HL-60/S4 treated with retinoic acid at 250 ng/mL for 4 days and 3 days (cell line): ENCODE results near the gene B3GALNT2.
"Not testable (repeated sequence)": the region's sequence is repeated elsewhere in the genome, so short reads cannot be mapped to it uniquely, and the experiment has no call there.

Source experiments
- in situ Hi-C: fragments of 300-500 bp; cut with MboI; formaldehyde crosslinking; loops from 2 replicates; pipeline ENCODE4 v1.7.0; 2022; ENCODE audit warnings: low sequenced_read_pairs

B3GALNT2 gene

DNA sequence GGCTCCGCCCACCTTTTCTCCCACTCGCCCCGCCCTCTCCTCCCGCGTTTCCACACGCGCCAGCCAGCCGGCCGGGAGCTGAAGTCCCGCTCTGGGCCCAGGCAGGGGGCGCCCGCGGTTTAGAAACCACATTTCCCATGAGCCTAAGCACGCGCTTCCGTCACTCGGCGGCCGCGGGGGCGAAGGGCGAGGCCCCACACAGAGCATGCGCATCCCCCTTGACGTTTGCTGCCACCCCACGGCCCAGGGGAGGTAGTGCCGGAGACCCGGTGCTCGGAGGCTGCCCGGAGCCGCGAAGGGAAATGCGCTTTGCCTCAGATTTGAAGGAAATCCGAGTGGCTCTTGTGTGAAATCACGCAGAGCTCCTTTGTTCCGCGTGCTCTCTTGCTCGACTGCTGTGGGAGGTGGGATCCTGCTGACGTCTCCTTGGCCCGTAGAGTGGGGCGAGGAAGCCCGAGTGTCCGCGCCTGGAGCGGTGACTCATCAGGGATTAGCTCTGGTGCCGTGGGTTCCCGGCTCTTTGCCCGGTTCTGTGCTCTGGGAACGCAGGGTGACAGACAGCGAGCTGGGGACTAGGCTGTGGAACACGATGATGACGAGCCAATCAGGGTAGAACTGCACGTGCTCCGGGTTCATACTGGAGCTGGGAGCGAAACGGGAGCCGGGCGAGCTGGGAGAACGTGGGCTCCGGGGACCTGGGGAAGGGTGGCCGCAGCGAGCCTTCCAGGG is 406 bp upstream of the B3GALNT2 start:
- in situ Hi-C loops = loop anchor here (25.0 kb wide), 1 partner anchor 483 kb away; no protein-coding TSS in a partner anchor

- in situ Hi-C loops = loop anchor here (25.0 kb wide), 1 partner anchor 484 kb away; no protein-coding TSS in a partner anchor
These were observed 690 bp downstream of the B3GALNT2 start for GRCh38 chr1:235503403-235504121.

DNA sequence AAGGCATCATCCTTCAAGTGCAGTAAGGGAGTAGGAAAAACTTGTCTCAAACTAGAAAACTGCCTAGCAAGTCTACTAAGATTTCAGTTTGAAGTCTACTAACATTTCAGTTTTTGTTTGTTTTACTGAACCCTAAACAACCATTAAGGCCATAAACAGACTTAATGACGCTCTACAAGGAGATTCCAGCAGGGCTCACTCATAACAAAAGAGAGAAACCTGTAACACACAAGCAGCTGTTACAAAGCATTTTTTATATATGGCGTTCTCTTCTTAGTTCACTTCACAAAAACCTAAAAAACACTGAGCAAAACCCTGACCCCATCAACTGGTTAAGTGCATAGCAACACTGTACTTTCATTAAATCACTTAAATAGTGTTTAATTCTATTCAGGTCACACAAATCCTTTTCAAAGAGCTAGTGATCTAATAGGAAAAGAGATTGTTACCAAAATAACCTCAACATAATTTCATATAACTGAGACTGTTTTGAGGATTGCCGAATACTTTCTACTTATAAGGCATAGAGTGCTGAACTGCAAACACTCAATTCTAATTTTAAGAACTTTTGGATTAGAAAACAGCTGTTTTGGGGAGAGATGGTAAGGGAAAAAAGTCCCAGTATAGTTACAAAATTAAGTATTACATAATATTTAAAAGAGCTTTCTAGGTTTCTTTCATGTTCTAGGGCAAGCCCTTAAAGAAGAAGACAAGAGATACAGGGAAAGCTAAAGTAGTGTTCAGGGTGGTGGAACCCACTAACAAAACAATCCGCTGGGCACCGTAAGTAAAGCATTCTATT is 1.4 kb downstream of the B3GALNT2 start:
- in situ Hi-C loops = loop anchor here (25.0 kb wide), 1 partner anchor 484 kb away; no protein-coding TSS in a partner anchor

DNA sequence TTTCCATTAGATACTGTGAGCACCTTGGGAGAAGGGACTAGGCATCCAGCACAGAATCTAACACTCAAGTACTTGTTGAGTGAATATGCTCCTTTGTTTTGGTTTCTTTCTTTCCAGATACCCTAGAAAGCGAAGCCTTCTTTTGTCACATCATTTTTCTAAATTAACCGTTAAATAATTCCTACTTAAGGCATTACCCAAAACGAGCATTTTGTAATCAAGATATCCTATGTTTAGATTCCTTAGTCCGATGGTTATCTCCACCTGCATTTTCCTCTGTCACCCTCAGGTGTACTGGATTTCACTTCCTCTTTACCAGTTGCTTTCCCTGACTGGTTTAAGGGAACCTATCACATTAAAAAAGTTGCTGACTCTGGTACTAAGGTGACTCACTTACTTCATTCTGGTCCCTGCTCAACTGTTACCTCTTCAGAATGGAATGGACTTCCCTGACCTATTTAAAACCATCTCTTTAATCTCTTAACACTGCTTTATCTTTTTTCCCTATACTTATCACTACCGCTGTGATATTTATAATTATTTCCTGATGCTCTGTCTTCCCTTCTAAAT is 3.2 kb downstream of the B3GALNT2 start:
- in situ Hi-C loops = loop anchor here (25.0 kb wide), 1 partner anchor 486 kb away; no protein-coding TSS in a partner anchor

DNA sequence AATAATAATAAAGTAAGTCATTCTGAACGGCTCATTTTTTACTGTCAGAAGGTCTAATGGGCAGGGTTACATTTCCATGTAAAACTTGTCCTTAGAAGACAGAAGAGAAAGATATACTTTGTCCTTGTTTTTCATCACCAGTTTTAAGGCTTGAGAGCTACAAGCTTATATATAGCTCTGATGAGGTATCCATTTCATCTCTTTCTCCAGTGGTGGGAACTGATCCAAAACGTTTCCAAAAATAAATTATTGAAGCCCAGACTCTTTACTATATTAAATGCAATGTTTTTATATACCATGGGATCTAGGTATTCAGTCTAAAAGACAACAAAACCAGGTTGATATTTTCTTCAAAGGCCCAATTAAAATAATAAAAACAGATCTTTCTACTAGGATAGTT is 8.7 kb downstream of the B3GALNT2 start:
- in situ Hi-C loops = no loop called here

DNA sequence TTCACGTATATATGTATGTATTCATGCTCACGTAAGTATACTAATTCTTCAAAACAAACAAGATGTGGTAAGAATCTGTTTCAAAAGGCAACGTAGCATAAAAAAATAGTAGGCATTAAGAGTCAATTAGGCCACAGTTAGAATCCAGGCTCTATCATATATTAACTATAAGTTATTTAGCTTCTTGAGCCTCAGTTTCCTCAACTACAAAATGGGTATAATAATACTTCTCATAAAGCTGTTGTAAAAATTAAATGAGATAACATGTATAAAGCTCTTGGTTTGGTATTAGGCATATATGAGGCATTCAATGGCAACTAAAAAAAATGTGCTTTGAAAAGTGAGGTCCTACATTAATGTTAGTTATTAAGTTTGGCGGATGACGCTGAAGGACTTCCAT is 9.2 kb downstream of the B3GALNT2 start:
- in situ Hi-C loops = no loop called here

GRCh38 chr1:235494531-235494930 is 9.7 kb downstream of the B3GALNT2 start:
- in situ Hi-C loops = no loop called here

DNA sequence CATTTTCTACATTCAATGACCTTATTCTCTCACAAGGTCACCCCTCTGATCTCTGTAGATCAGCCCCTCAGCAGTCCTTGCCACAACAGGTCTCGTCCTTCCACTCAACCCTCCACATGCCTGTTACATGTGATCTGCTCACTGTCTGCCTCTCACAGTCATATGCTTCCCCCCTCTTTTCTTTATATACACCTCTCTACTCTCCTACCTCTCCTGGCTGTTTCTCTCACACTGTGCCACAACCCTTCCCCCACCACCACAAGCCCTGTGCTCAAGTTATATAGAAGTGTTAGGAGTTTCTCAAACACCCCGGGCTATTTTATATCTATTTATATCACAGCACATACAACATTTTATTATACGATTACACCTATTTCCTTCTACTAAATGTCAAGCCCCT is 12.6 kb downstream of the B3GALNT2 start:
- in situ Hi-C loops = no loop called here

- in situ Hi-C loops = no loop called here
These were observed 17.9 kb downstream of the B3GALNT2 start for GRCh38 chr1:235486321-235486720.

GRCh38 chr1:235485558-235485957 is 18.7 kb downstream of the B3GALNT2 start:
- in situ Hi-C loops = no loop called here

DNA sequence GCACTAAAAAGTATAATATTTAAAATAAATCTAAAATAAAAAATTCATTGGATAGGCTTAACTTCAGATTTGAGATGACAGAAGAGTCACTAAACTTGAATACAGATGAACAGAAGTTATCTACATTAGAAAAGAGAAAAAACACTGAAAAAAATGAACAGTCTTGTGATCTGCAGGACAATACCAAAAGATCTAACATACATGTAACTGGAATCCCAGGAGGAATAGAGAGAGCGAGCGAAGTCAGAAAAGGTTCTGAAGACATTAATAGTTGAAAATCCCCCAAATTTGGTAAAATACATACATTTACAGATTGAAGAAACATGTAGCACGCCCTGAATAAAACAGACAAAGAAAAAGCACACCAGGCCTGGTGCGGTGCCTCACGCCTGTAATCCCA is 21.2 kb downstream of the B3GALNT2 start:
- in situ Hi-C loops = no loop called here

DNA sequence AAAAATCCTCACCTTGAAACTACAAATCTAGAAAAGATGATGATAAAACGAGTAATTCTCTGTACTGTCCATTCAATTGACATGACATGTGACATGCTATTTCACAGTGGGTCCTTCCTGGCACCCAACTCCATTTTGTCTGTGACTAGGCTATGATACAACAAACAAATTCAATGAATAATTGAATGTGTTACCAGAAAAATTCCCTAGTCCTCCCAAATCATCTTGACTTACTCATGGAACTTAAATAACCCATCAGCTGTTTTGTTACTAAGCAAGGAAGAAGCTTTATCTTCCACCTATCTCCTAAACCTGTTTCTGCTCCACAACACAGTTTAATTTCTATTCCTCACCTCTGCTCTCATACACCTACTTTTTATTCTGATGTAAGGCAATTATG is 30.4 kb downstream of the B3GALNT2 start:
- in situ Hi-C loops = no loop called here

DNA sequence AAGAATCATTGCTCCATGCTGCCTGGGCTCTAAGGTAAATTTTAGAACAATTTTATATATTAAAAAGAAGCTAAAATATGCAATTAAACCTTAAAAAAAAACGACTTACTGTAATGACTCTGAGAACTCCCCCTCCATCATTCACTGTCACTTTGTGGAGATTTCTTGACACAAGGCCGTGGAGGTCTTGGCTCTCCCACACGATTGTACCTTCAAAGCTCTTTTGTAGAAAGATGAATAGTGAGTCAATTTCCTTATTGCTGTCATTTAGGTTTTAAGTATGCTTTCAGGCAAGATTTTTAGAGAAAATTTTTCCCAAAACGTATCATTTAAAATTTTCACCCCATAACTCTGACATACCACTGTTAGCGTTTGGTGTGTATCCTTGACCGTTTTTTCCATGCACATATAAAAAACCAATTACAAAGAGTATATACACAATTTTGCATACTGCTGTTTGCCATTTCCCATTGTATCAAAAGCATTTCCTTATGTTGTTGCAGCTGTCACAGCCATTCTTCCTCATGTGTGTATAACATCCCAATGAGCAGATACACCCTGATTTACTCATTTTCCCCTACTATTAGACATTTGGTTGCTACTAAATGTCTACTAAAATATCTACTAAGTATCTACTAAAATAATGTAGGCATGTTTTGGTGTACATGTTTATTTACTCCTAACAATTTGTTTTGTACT is 33.4 kb downstream of the B3GALNT2 start:
- in situ Hi-C loops = no loop called here

GRCh38 chr1:235469897-235470296 is 34.4 kb downstream of the B3GALNT2 start:
- in situ Hi-C loops = not testable (repeated sequence)

GRCh38 chr1:235468970-235469369 is 35.3 kb downstream of the B3GALNT2 start:
- in situ Hi-C loops = no loop called here

- in situ Hi-C loops = no loop called here
These were observed 36.2 kb downstream of the B3GALNT2 start for GRCh38 chr1:235468004-235468403.

DNA sequence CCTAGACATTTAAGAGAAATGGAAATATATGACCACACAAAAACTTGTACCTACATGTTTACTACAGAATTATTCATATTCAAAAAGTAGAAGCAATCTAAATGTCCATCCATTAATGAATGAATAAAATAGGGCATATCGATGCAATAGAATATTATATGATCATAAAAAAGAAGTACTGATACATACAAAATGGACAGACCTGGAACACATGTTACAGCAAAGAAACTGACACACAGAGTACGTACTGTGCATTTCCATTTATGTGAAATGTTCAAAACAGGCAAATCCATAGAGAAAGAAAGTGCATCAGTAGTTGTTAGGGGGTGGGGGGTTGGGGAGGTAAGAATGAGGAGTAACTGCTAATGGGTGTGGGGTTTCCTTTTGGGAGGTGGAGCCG is 39.2 kb downstream of the B3GALNT2 start:
- in situ Hi-C loops = no loop called here

GRCh38 chr1:235462832-235463231 is 41.4 kb downstream of the B3GALNT2 start:
- in situ Hi-C loops = not testable (repeated sequence)

- in situ Hi-C loops = no loop called here
These were observed 42.3 kb downstream of the B3GALNT2 start for GRCh38 chr1:235461954-235462353.

- in situ Hi-C loops = no loop called here
These were observed 43.5 kb downstream of the B3GALNT2 start for GRCh38 chr1:235460770-235461169.
